Measurements from ENCODE around the gene TBPL1. TPM values are rescaled to one million over a fixed set of nuclear protein-coding genes. Genes with fewer than 3 reads are reported as not detected.

Gene TBPL1
- total RNA-seq, 1 donor from 2014 or later = 18.7 TPM

- no peak overlapping the region for H3K27ac ChIP-seq
Observed at GRCh38 chr6:134021396-134022122, 68.5 kb downstream of the TBPL1 start.

GRCh38 chr6:134022650-134023049 is 69.6 kb downstream of the TBPL1 start:
- no peak for TF ChIP-seq CTCF (IDR thresholded peaks at IDR 0.05)
- no peak for ATAC-seq
- no peak overlapping the region for H3K27ac ChIP-seq
- H3K4me3 ChIP-seq = no peak overlapping the region
- no peak for DNase-seq
- no peaks in the 10 kb centered on the region for H3K9me3 ChIP-seq
- no peaks in the 10 kb centered on the region for H3K27me3 ChIP-seq
- H3K36me3 ChIP-seq = no peaks in the 10 kb centered on the region
- intact Hi-C loops (cut with DNase I) = no loop called here
- no peaks in the 10 kb centered on the region for H3K4me1 ChIP-seq

More at GRCh38 chr6:134021396-134022122, 68.5 kb downstream of the TBPL1 start:
- ATAC-seq (no peak), DNase-seq (no peak)
- H3K9me3 ChIP-seq = no peaks in the 10 kb centered on the region
- no peaks in the 10 kb centered on the region for H3K27me3 ChIP-seq
- no peaks in the 10 kb centered on the region for H3K4me1 ChIP-seq
- intact Hi-C loops (cut with DNase I) = no loop called here
- no peaks in the 10 kb centered on the region for H3K36me3 ChIP-seq
- H3K4me3 ChIP-seq = no peak overlapping the region
- TF ChIP-seq CTCF (IDR thresholded peaks at IDR 0.05) = no peak

- H3K27me3 ChIP-seq = no peaks in the 10 kb centered on the region
- no peak overlapping the region for H3K27ac ChIP-seq
- intact Hi-C loops (cut with DNase I) = no loop called here
- no peak for DNase-seq
- ATAC-seq = no peak
- H3K4me3 ChIP-seq = no peak overlapping the region
- TF ChIP-seq CTCF (IDR thresholded peaks at IDR 0.05) = no peak
- no peaks in the 10 kb centered on the region for H3K9me3 ChIP-seq
- no peaks in the 10 kb centered on the region for H3K36me3 ChIP-seq
- H3K4me1 ChIP-seq = no peaks in the 10 kb centered on the region
Observed at GRCh38 chr6:134026597-134026996, 73.6 kb downstream of the TBPL1 start.

GRCh38 chr6:134028438-134028837 is 75.4 kb downstream of the TBPL1 start:
- no peak overlapping the region for H3K27ac ChIP-seq
- no peaks in the 10 kb centered on the region for H3K27me3 ChIP-seq
- TF ChIP-seq CTCF (IDR thresholded peaks at IDR 0.05) = no peak
- H3K4me1 ChIP-seq = no peaks in the 10 kb centered on the region
- no peak for DNase-seq
- H3K9me3 ChIP-seq = no peaks in the 10 kb centered on the region
- ATAC-seq = no peak
- H3K36me3 ChIP-seq = no peaks in the 10 kb centered on the region
- intact Hi-C loops (cut with DNase I) = no loop called here
- no peak overlapping the region for H3K4me3 ChIP-seq

GRCh38 chr6:134029495-134030455 is 76.8 kb downstream of the TBPL1 start:
- DNase-seq (no peak), ATAC-seq (peak; percentile 13)
- Histone ChIP-seq H3K4me1 (no peaks in the 10 kb centered on the region), H3K9me3 (no peaks in the 10 kb centered on the region), H3K36me3 (no peaks in the 10 kb centered on the region), H3K27ac (no peak overlapping the region), H3K4me3 (no peak overlapping the region), H3K27me3 (no peaks in the 10 kb centered on the region)
- TF ChIP-seq CTCF (IDR thresholded peaks at IDR 0.05) = no peak
- intact Hi-C loops (cut with DNase I) = no loop called here
